K562 (cell line): ENCODE data around the gene C4orf46. TPM values are rescaled to one million over a fixed set of nuclear protein-coding genes. Genes with fewer than 3 reads are reported as not detected.
A peak's percentile ranks its signal among the peaks of the same experiment; 100 is the strongest.

Source experiments
- ADNP ChIP-seq: fragments of 200-800 bp; sonication (Bioruptor generic); IDR thresholded peaks from 2 replicates; pipeline ENCODE4 v1.6.1; 2016; ENCODE audit warnings: missing genetic modification characterization, missing compliant biosample characterization
- CC2D1A ChIP-seq: fragments of 450-650 bp; IDR thresholded peaks from 2 replicates; pipeline ENCODE4 v1.6.1; 2017; ENCODE audit warnings: mild to moderate bottlenecking
- CHD2 ChIP-seq: IDR thresholded peaks from 2 replicates; pipeline ENCODE4 v1.6.1; 2011; ENCODE audit warnings: low read depth, low read length
- ELF1 ChIP-seq: fragments of 200-800 bp; sonication (Bioruptor generic); IDR thresholded peaks from 2 replicates; pipeline ENCODE4 v1.6.1; 2016; ENCODE audit warnings: missing genetic modification characterization, missing compliant biosample characterization
- ERF ChIP-seq: fragments of 450-650 bp; formaldehyde crosslinking; IDR thresholded peaks from 2 replicates; pipeline ENCODE4 v1.4.0; 2020; ENCODE audit warnings: mild to moderate bottlenecking, mixed read lengths
- ESRRB ChIP-seq: fragments of 250-450 bp; sonication (Bioruptor Pico); IDR thresholded peaks from 2 replicates; pipeline ENCODE4 v1.5.0; 2020; ENCODE audit warnings: mild to moderate bottlenecking, moderate library complexity, borderline replicate concordance
- HDGF ChIP-seq: fragments of 450-650 bp; IDR thresholded peaks from 2 replicates; pipeline ENCODE4 v1.6.1; 2016
- HMBOX1 ChIP-seq: sonication (generic); IDR thresholded peaks from 2 replicates; pipeline ENCODE4 v1.6.1; 2016
- MED1 ChIP-seq: sonication (generic); formaldehyde crosslinking; IDR thresholded peaks from 2 replicates; pipeline ENCODE4 v1.8.1; 2023; ENCODE audit warnings: missing genetic modification reagents, borderline replicate concordance
- MEF2D ChIP-seq: conservative IDR thresholded peaks from 2 replicates; pipeline ENCODE4 v1.6.1; 2016; ENCODE audit warnings: low read depth, missing genetic modification characterization, missing compliant biosample characterization
- NBN ChIP-seq: fragments of 450-650 bp; IDR thresholded peaks from 2 replicates; pipeline ENCODE4 v1.6.1; 2016; ENCODE audit warnings: low read depth, mild to moderate bottlenecking
- RBM25 ChIP-seq: fragments of 200-400 bp; formaldehyde crosslinking; IDR thresholded peaks from 2 replicates; pipeline ENCODE4 v1.6.1; 2018; ENCODE audit warnings: low read length, low read depth, moderate library complexity; ENCODE audit not compliant: severe bottlenecking
- SAP30 ChIP-seq: fragments of 200-600 bp; sonication (generic); IDR thresholded peaks from 2 replicates; pipeline ENCODE4 v1.6.1; 2012; ENCODE audit warnings: borderline replicate concordance, low read depth, mild to moderate bottlenecking, moderate library complexity, low read length, control low read depth, inconsistent platforms; ENCODE audit not compliant: insufficient read depth, poor library complexity, severe bottlenecking
- SIN3B ChIP-seq: fragments of 450-650 bp; IDR thresholded peaks from 2 replicates; pipeline ENCODE4 v1.6.1; 2017; ENCODE audit warnings: low read depth, mild to moderate bottlenecking, moderate library complexity
- SMARCA4 ChIP-seq: fragments of 450-650 bp; IDR thresholded peaks from 2 replicates; pipeline ENCODE4 v1.6.1; 2016
- TCF3 ChIP-seq: sonication (generic); formaldehyde crosslinking; IDR thresholded peaks from 2 replicates; pipeline ENCODE4 v1.4.0; 2020; ENCODE audit warnings: mild to moderate bottlenecking, missing genetic modification reagents
- TEAD1 ChIP-seq, 2 experiments: fragments of 450-650 bp in 1 of 2; sonication (generic) in 1 of 2; formaldehyde crosslinking; IDR thresholded peaks; 2 replicates each; pipeline versions ENCODE4 v1.4.0 to v1.8.0; 2020 to 2022; ENCODE audit warnings: mild to moderate bottlenecking in 2 of 2, missing genetic modification reagents in 1 of 2
- U2AF1 ChIP-seq: fragments of 200-400 bp; formaldehyde crosslinking; optimal IDR thresholded peaks from 2 replicates; pipeline ENCODE3; 2017; ENCODE audit warnings: mild to moderate bottlenecking, low read depth, low read length, moderate library complexity
- ZBTB43 ChIP-seq: sonication (generic); formaldehyde crosslinking; IDR thresholded peaks from 2 replicates; pipeline ENCODE4 v1.8.0; 2023; ENCODE audit warnings: mild to moderate bottlenecking, missing genetic modification reagents
- ZNF431 ChIP-seq: sonication (generic); formaldehyde crosslinking; IDR thresholded peaks from 2 replicates; pipeline ENCODE4 v1.8.0; 2022; ENCODE audit warnings: mild to moderate bottlenecking, missing genetic modification reagents
- polyA plus RNA-seq, 8 experiments: library from polyadenylated mRNA; depleted of rRNA in 4 of 8; stranded (reverse) in 5 of 8; unstranded in 3 of 8; fragments of >200 nt; fragmentation: Nextera tagmentation in 2 of 8; fragmentation: Illumina TruSeq in 1 of 8; extraction: Ambion mirVana in 2 of 8; extraction: Trizol in 1 of 8; gene quantifications; 2 replicates each; pipeline versions ENCODE4 v1.2.1 to v1.2.3, GENCODE V29; 2011 to 2014; ENCODE audit warnings: inconsistent platforms in 1 of 8, missing spikeins in 1 of 8
- total RNA-seq, 7 experiments: library from RNA; depleted of rRNA in 6 of 7; stranded (reverse); fragments of >200 nt in 6 of 7; fragmentation: Illumina TruSeq in 2 of 7; extraction: Trizol in 2 of 7; gene quantifications; 2 replicates each; pipeline versions ENCODE4 v1.2.1 to v1.2.3, GENCODE V29; 2011 to 2021; ENCODE audit warnings: low replicate concordance in 1 of 7
- TF ChIP-seq, protein P1 (sequence below): fragments of 250-450 bp; sonication (Bioruptor Pico); IDR thresholded peaks from 2 replicates; pipeline ENCODE4 v1.5.0; 2020; ENCODE audit warnings: mild to moderate bottlenecking
- TF ChIP-seq, protein P2 (sequence below): fragments of 450-650 bp; IDR thresholded peaks from 2 replicates; pipeline ENCODE4 v1.6.1; 2016; ENCODE audit warnings: borderline replicate concordance

The C4orf46 gene
- total and polyA plus RNA-seq, 9 of the 15 experiments (the other 6 are each of a cell fraction or from before 2014, with no cell fraction given) = 9.7 to 24.4 (median 17.0) TPM

- peak; percentile 44; the same call in 1 of the 2 replicates for TF ChIP-seq HMBOX1
- no peak for TF ChIP-seq U2AF1
- no peak for TF ChIP-seq HDGF
- peak; percentile 91 for TF ChIP-seq NBN
- TF ChIP-seq RBM25 = peak; percentile 6
- no peak for TF ChIP-seq MED1 (CRISPR knock-in tag)
- no peak for TF ChIP-seq ERF (CRISPR knock-in tag)
- peak; percentile 100 for TF ChIP-seq CC2D1A
- TF ChIP-seq SIN3B = peak; percentile 75
- TF ChIP-seq ZBTB43 (CRISPR knock-in tag) = 0 out of 2 replicates have a peak, but pooled peaks have one; percentile 6
- TF ChIP-seq ESRRB (CRISPR knock-in tag) = no peak
- 0 out of 4 replicates have a peak, but pooled peaks of 1 of the 2 experiments have one; percentile 22 for TF ChIP-seq TEAD1 (CRISPR knock-in tag; IDR thresholded peaks at IDR 0.05)
- TF ChIP-seq, protein P1, sequence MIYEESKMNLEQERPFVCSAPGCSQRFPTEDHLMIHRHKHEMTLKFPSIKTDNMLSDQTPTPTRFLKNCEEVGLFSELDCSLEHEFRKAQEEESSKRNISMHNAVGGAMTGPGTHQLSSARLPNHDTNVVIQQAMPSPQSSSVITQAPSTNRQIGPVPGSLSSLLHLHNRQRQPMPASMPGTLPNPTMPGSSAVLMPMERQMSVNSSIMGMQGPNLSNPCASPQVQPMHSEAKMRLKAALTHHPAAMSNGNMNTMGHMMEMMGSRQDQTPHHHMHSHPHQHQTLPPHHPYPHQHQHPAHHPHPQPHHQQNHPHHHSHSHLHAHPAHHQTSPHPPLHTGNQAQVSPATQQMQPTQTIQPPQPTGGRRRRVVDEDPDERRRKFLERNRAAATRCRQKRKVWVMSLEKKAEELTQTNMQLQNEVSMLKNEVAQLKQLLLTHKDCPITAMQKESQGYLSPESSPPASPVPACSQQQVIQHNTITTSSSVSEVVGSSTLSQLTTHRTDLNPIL (CRISPR knock-in tag) = no peak
- TF ChIP-seq ZNF431 (CRISPR knock-in tag) = peak; percentile 9; the same call in 1 of the 2 replicates
- TF ChIP-seq CHD2 = peak; percentile 89
- 0 out of 2 replicates have a peak, but pooled peaks have one; percentile 21 for TF ChIP-seq SMARCA4
- TF ChIP-seq, protein P2, sequence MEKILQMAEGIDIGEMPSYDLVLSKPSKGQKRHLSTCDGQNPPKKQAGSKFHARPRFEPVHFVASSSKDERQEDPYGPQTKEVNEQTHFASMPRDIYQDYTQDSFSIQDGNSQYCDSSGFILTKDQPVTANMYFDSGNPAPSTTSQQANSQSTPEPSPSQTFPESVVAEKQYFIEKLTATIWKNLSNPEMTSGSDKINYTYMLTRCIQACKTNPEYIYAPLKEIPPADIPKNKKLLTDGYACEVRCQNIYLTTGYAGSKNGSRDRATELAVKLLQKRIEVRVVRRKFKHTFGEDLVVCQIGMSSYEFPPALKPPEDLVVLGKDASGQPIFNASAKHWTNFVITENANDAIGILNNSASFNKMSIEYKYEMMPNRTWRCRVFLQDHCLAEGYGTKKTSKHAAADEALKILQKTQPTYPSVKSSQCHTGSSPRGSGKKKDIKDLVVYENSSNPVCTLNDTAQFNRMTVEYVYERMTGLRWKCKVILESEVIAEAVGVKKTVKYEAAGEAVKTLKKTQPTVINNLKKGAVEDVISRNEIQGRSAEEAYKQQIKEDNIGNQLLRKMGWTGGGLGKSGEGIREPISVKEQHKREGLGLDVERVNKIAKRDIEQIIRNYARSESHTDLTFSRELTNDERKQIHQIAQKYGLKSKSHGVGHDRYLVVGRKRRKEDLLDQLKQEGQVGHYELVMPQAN = peak; percentile 71
- TF ChIP-seq ADNP (tag) = no peak
- no peak for TF ChIP-seq MEF2D
- TF ChIP-seq ELF1 (tag) = peak; percentile 98
- peak; percentile 88 for TF ChIP-seq SAP30
- TF ChIP-seq TCF3 (CRISPR knock-in tag) = 0 out of 2 replicates have a peak, but pooled peaks have one; percentile 19
These were observed 474 bp upstream of the C4orf46 start, which contains the start of gene ETFDH (continued) for GRCh38 chr4:158671915-158672806.
